Liver (tissue), 9 donors: ENCODE results near the gene FREM2. TPM values are rescaled to one million over a fixed set of nuclear protein-coding genes. Genes with fewer than 3 reads are reported as not detected.

Experiments used
- DNase-seq: peaks from one replicate; pipeline ENCODE4 v3.0.0-alpha.2; 2017; ENCODE audit warnings: low spot score
- H3K27ac ChIP-seq, 2 donors: one replicate each; pipeline ENCODE4 v1.7.0; 2013; ENCODE audit warnings: inconsistent platforms in 2 of 2, low read length in 2 of 2, control low read depth in 1 of 2, low read depth in 1 of 2, mild to moderate bottlenecking in 1 of 2
- H3K27me3 ChIP-seq, 4 donors: one replicate each; pipeline versions ENCODE4 v1.6.1 to v1.7.0; 2013; ENCODE audit warnings: low read length in 3 of 4, inconsistent platforms in 1 of 4, mild to moderate bottlenecking in 1 of 4, moderate library complexity in 1 of 4; ENCODE audit not compliant: control insufficient read depth in 4 of 4, insufficient read depth in 4 of 4
- H3K36me3 ChIP-seq, 4 donors: one replicate each; pipeline versions ENCODE4 v1.6.1 to v1.7.0; 2013; ENCODE audit warnings: low read length in 3 of 4, mild to moderate bottlenecking in 3 of 4, low read depth in 1 of 4, moderate library complexity in 1 of 4; ENCODE audit not compliant: control insufficient read depth in 4 of 4, insufficient read depth in 3 of 4
- H3K4me1 ChIP-seq, 4 donors: one replicate each; pipeline versions ENCODE4 v1.6.1 to v1.7.0; 2013; ENCODE audit warnings: low read length in 3 of 4, mild to moderate bottlenecking in 3 of 4, moderate library complexity in 1 of 4; ENCODE audit not compliant: control insufficient read depth in 4 of 4, insufficient read depth in 4 of 4
- H3K4me3 ChIP-seq, 3 donors: one replicate each; pipeline versions ENCODE4 v1.6.1 to v1.7.0; 2013; ENCODE audit warnings: low read length in 3 of 3, control low read depth in 1 of 3, low read depth in 1 of 3, mild to moderate bottlenecking in 1 of 3
- H3K9ac ChIP-seq, 2 donors: one replicate each; pipeline ENCODE4 v1.7.0; 2013; ENCODE audit warnings: low read length in 2 of 2, mild to moderate bottlenecking in 2 of 2, moderate library complexity in 2 of 2, control low read depth in 1 of 2, low read depth in 1 of 2
- H3K9me3 ChIP-seq, 4 donors: one replicate each; pipeline versions ENCODE4 v1.6.1 to v1.7.0; 2013; ENCODE audit warnings: low read length in 3 of 4; ENCODE audit not compliant: control insufficient read depth in 4 of 4
- ATF3 ChIP-seq: IDR thresholded peaks from 2 replicates; pipeline ENCODE4 v1.6.1; 2016; ENCODE audit warnings: antibody characterized with exemption
- CTCF ChIP-seq: fragments of 150-350 bp; IDR thresholded peaks from 2 replicates; pipeline ENCODE4 v1.5.1; 2017; ENCODE audit warnings: improper control_type of control experiment, low read depth, low read length; ENCODE audit not compliant: missing input control
- EGR1 ChIP-seq, 2 donors: IDR thresholded peaks; 2 replicates each; pipeline ENCODE4 v1.6.1; 2016 to 2018; ENCODE audit warnings: antibody characterized with exemption in 2 of 2, low read depth in 2 of 2
- FOXA1 ChIP-seq: IDR thresholded peaks from 2 replicates; pipeline ENCODE4 v1.6.1; 2016; ENCODE audit warnings: antibody characterized with exemption
- FOXA2 ChIP-seq: IDR thresholded peaks from 2 replicates; pipeline ENCODE4 v1.6.1; 2016; ENCODE audit warnings: antibody characterized with exemption
- GABPA ChIP-seq, 2 donors: IDR thresholded peaks in 1 of 2; conservative IDR thresholded peaks in 1 of 2; 2 replicates each; pipeline ENCODE4 v1.6.1; 2016; ENCODE audit warnings: antibody characterized with exemption in 2 of 2, mild to moderate bottlenecking in 1 of 2, moderate library complexity in 1 of 2
- HNF4A ChIP-seq, 2 donors: conservative IDR thresholded peaks; 2 replicates each; pipeline ENCODE4 v1.6.1; 2016; ENCODE audit warnings: antibody characterized with exemption in 2 of 2, mild to moderate bottlenecking in 2 of 2
- HNF4G ChIP-seq: IDR thresholded peaks from 2 replicates; pipeline ENCODE4 v1.6.1; 2016; ENCODE audit warnings: antibody characterized with exemption
- JUND ChIP-seq, 2 donors: IDR thresholded peaks; 2 replicates each; pipeline ENCODE4 v1.6.1; 2016; ENCODE audit warnings: antibody characterized with exemption in 2 of 2
- NR2F2 ChIP-seq: IDR thresholded peaks from 2 replicates; pipeline ENCODE4 v1.6.1; 2016; ENCODE audit warnings: antibody characterized with exemption
- RAD21 ChIP-seq, 2 donors: IDR thresholded peaks; 2 replicates each; pipeline ENCODE4 v1.6.1; 2016; ENCODE audit warnings: antibody characterized with exemption in 2 of 2, mild to moderate bottlenecking in 2 of 2
- RXRA ChIP-seq, 2 donors: IDR thresholded peaks; 2 replicates each; pipeline ENCODE4 v1.6.1; 2017 to 2018; ENCODE audit warnings: antibody characterized with exemption in 2 of 2, mild to moderate bottlenecking in 1 of 2
- SP1 ChIP-seq: IDR thresholded peaks from 2 replicates; pipeline ENCODE4 v1.6.1; 2018; ENCODE audit warnings: antibody characterized with exemption, mild to moderate bottlenecking
- TAF1 ChIP-seq: conservative IDR thresholded peaks from 2 replicates; pipeline ENCODE4 v1.6.1; 2016; ENCODE audit warnings: antibody characterized with exemption, mild to moderate bottlenecking
- YY1 ChIP-seq: IDR thresholded peaks from 2 replicates; pipeline ENCODE4 v1.6.1; 2016; ENCODE audit warnings: antibody characterized with exemption, mild to moderate bottlenecking
- WGBS: extraction: QIAGEN DNeasy Blood & Tissue Kit; methylation state at CpG from one replicate; pipeline ENCODE4 v1.1.7; 2013; 5-methylcytosine and 5-hydroxymethylcytosine counted together
- polyA plus RNA-seq, 2 donors: library from polyadenylated mRNA; stranded (reverse) in 1 of 2; unstranded in 1 of 2; fragments of 200-250 nt in 1 of 2; fragments of >200 nt in 1 of 2; fragmentation: Nextera tagmentation in 1 of 2; extraction: Ambion mirVana in 1 of 2; gene quantifications; one replicate each; pipeline versions ENCODE4 v1.2.1 to v1.2.3, GENCODE V29; 2013 to 2015
- total RNA-seq, 2 donors: library from RNA; depleted of rRNA; stranded (reverse); fragments of >200 nt; gene quantifications; one replicate each; pipeline ENCODE4 v1.2.3, GENCODE V29; 2014
- TF ChIP-seq, protein P1 (sequence below): IDR thresholded peaks from 2 replicates; pipeline ENCODE4 v1.6.1; 2016; ENCODE audit warnings: antibody characterized with exemption, mild to moderate bottlenecking
- TF ChIP-seq, protein P2 (sequence below): IDR thresholded peaks from 2 replicates; pipeline ENCODE4 v1.6.1; 2016; ENCODE audit warnings: antibody characterized with exemption
- TF ChIP-seq, protein P3 (sequence below): IDR thresholded peaks from 2 replicates; pipeline ENCODE4 v1.6.1; 2016; ENCODE audit warnings: antibody characterized with exemption
- donor health status: healthy.
- donor health status: healthy.
- donor health status: healthy.
- donor health status: healthy.
- donor health status: healthy.

The FREM2 gene
- total and polyA plus RNA-seq, 4 donors = 0.17 to 1.7 (median 0.37) TPM

- TF ChIP-seq, protein P1, sequence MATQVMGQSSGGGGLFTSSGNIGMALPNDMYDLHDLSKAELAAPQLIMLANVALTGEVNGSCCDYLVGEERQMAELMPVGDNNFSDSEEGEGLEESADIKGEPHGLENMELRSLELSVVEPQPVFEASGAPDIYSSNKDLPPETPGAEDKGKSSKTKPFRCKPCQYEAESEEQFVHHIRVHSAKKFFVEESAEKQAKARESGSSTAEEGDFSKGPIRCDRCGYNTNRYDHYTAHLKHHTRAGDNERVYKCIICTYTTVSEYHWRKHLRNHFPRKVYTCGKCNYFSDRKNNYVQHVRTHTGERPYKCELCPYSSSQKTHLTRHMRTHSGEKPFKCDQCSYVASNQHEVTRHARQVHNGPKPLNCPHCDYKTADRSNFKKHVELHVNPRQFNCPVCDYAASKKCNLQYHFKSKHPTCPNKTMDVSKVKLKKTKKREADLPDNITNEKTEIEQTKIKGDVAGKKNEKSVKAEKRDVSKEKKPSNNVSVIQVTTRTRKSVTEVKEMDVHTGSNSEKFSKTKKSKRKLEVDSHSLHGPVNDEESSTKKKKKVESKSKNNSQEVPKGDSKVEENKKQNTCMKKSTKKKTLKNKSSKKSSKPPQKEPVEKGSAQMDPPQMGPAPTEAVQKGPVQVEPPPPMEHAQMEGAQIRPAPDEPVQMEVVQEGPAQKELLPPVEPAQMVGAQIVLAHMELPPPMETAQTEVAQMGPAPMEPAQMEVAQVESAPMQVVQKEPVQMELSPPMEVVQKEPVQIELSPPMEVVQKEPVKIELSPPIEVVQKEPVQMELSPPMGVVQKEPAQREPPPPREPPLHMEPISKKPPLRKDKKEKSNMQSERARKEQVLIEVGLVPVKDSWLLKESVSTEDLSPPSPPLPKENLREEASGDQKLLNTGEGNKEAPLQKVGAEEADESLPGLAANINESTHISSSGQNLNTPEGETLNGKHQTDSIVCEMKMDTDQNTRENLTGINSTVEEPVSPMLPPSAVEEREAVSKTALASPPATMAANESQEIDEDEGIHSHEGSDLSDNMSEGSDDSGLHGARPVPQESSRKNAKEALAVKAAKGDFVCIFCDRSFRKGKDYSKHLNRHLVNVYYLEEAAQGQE = no peak
- TF ChIP-seq JUND (IDR thresholded peaks at IDR 0.05) = no peak
Measured at GRCh38 chr13:38803531-38803930, 116.7 kb downstream of the FREM2 start (continued).

DNA sequence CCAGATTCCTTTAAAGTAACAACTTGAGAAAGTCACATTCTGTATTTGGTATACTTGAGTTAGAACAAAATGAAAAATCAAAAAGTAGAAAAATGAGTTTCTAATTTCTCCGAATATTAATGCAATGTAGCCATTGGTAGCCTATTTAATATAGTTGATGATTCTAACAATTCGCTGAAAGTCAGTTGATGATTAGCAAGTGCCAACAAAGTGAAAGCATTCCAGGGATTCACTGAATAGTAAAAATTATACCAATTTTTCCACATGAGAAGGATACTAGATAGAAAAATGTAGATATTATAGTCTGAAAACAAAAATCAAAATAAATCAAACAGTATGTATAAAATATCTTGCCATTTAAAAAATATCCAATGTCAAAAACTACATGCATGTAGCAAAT is 117.2 kb downstream of the FREM2 start:
- Histone ChIP-seq H3K4me3 (no peak overlapping the region), H3K36me3 (no peaks in the 10 kb centered on the region), H3K27ac (no peak overlapping the region), H3K9me3 (peaks cover 0 to 3% (median under 1%) of the 10 kb centered on the region in 4 donors), H3K4me1 (no peaks in the 10 kb centered on the region), H3K27me3 (no peaks in the 10 kb centered on the region), H3K9ac (no peak overlapping the region)
- 83% methylated on average over 2 of the region's 2 CpGs for WGBS
- TF ChIP-seq RXRA (IDR thresholded peaks at IDR 0.05) (no peak), TAF1 (no peak), SP1 (no peak), FOXA2 (no peak), HNF4A (conservative IDR thresholded peaks at IDR 0.05) (no peak)
- no peak for DNase-seq

DNA sequence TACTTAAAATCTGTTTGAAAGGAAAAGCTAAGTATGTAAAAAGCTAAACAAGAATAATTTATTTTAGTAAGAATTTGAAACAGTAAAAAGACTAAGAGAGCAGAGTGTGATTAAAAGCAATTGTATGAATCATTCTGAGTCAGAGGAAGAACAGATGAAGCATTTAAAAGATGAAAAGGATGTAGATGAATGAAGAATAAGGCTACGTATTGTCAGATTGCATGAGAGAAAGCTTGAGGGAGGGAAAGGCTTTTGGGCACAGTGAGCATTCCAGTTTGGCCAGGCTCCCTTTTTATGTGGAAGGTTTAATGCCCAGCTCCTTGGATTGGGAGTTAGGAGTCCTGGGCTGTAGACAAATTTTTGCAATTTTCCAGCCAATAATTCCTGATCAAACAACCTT is 117.7 kb downstream of the FREM2 start:
- no peak for TF ChIP-seq EGR1 (IDR thresholded peaks at IDR 0.05; ENCODE audit: low read depth in 2 of 2)
- TF ChIP-seq HNF4G = no peak
- no peak for TF ChIP-seq TAF1
- TF ChIP-seq, protein P2, sequence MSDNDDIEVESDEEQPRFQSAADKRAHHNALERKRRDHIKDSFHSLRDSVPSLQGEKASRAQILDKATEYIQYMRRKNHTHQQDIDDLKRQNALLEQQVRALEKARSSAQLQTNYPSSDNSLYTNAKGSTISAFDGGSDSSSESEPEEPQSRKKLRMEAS = no peak
- TF ChIP-seq, protein P1 = no peak
- TF ChIP-seq CTCF = no peak
- TF ChIP-seq, protein P3, sequence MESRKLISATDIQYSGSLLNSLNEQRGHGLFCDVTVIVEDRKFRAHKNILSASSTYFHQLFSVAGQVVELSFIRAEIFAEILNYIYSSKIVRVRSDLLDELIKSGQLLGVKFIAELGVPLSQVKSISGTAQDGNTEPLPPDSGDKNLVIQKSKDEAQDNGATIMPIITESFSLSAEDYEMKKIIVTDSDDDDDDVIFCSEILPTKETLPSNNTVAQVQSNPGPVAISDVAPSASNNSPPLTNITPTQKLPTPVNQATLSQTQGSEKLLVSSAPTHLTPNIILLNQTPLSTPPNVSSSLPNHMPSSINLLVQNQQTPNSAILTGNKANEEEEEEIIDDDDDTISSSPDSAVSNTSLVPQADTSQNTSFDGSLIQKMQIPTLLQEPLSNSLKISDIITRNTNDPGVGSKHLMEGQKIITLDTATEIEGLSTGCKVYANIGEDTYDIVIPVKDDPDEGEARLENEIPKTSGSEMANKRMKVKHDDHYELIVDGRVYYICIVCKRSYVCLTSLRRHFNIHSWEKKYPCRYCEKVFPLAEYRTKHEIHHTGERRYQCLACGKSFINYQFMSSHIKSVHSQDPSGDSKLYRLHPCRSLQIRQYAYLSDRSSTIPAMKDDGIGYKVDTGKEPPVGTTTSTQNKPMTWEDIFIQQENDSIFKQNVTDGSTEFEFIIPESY = no peak
- TF ChIP-seq FOXA1 = no peak
- TF ChIP-seq ATF3 = no peak
- no peak for TF ChIP-seq RAD21 (IDR thresholded peaks at IDR 0.05)
- no peak for TF ChIP-seq NR2F2
- TF ChIP-seq JUND (IDR thresholded peaks at IDR 0.05) = no peak
- no peak for TF ChIP-seq GABPA (IDR thresholded peaks at IDR 0.05 in 1 of 2, conservative IDR thresholded peaks at IDR 0.05 in 1 of 2)
- TF ChIP-seq HNF4A (conservative IDR thresholded peaks at IDR 0.05) = no peak
- no peak for TF ChIP-seq SP1
- no peak for TF ChIP-seq FOXA2
- no peak for TF ChIP-seq RXRA (IDR thresholded peaks at IDR 0.05)
- TF ChIP-seq YY1 = no peak
- no peak for DNase-seq
- 93% methylated on average over 1 of the region's 1 CpG for WGBS
- H3K4me1 ChIP-seq = no peaks in the 10 kb centered on the region
- H3K4me3 ChIP-seq = no peak overlapping the region
- H3K36me3 ChIP-seq = no peaks in the 10 kb centered on the region
- no peak overlapping the region for H3K27ac ChIP-seq
- no peak overlapping the region for H3K9ac ChIP-seq
- H3K9me3 ChIP-seq = peaks cover 0 to 5% (median 1%) of the 10 kb centered on the region in 4 donors
- no peaks in the 10 kb centered on the region for H3K27me3 ChIP-seq
